BJ (cell line): ENCODE measurements around the gene VSIG10L2. TPM values are rescaled to one million over a fixed set of nuclear protein-coding genes. Genes with fewer than 3 reads are reported as not detected.

Experiments
- CTCF ChIA-PET: fragments of 350-600 bp; formaldehyde crosslinking; extraction: SDS; loops from one replicate; lab custom pipeline; 2021; ENCODE audit warnings: antibody characterized with exemption, inconsistent platforms; lab: Yijun Ruan, JAX
- POLR2A ChIA-PET: fragments of 300-600 bp; sonication (Branson Sonifier 250); formaldehyde crosslinking; extraction: SDS; loops from one replicate; lab custom pipeline; 2021; ENCODE audit warnings: antibody characterized with exemption; lab: Charles Lee
- DNase-seq: peaks from one replicate; pipeline ENCODE4 v3.0.0-alpha.2; 2011; ENCODE audit warnings: low read depth
- H3K27me3 ChIP-seq: 2 replicates; pipeline ENCODE4 v1.6.0; 2011; ENCODE audit warnings: low read length; ENCODE audit not compliant: control insufficient read depth, insufficient read depth
- H3K36me3 ChIP-seq: 2 replicates; pipeline ENCODE4 v1.5.1; 2011; ENCODE audit warnings: low read length; ENCODE audit not compliant: control insufficient read depth, insufficient read depth
- H3K4me3 ChIP-seq: 2 replicates; pipeline ENCODE4 v1.5.1; 2011; ENCODE audit warnings: low read depth, mild to moderate bottlenecking, control low read depth, low read length
- CTCF ChIP-seq: IDR thresholded peaks from 2 replicates; pipeline ENCODE4 v1.5.1; 2011; ENCODE audit warnings: low read depth, mild to moderate bottlenecking, control low read depth, inconsistent platforms, low read length, moderate library complexity; ENCODE audit not compliant: insufficient read depth
- polyA plus RNA-seq: library from polyadenylated mRNA; depleted of rRNA; stranded (reverse); fragments of >200 nt; gene quantifications from 2 replicates; pipeline ENCODE4 v1.2.3, GENCODE V29; 2011

VSIG10L2 gene
- polyA plus RNA-seq, 1 experiment: not detected

GRCh38 chr11:125918140-125918840 is 27.6 kb upstream of the VSIG10L2 start:
- Histone ChIP-seq H3K36me3 (no peaks in the 10 kb centered on the region), H3K27me3 (peaks cover 17% of the 10 kb centered on the region), H3K4me3 (no peak overlapping the region)
- ChIA-PET CTCF (interaction anchor here (0.8 to 1.9 kb wide), 5 partner anchors 11 to 275 kb away, joined by 3 to 13 read pairs (median 6); no protein-coding TSS in a partner anchor), POLR2A (no interaction called here)
- no peak for TF ChIP-seq CTCF
- DNase-seq: no peak

GRCh38 chr11:125921042-125921441 is 24.8 kb upstream of the VSIG10L2 start:
- no peak for DNase-seq
- TF ChIP-seq CTCF: no peak
- ChIA-PET CTCF (interaction anchor here (1.0 to 1.6 kb wide), 4 partner anchors 20 to 276 kb away, joined by 3 to 11 read pairs (median 6); no protein-coding TSS in a partner anchor), POLR2A (no interaction called here)
- no peaks in the 10 kb centered on the region for H3K36me3 ChIP-seq
- H3K4me3 ChIP-seq: no peak overlapping the region
- H3K27me3 ChIP-seq: peaks cover 19% of the 10 kb centered on the region

- no peak for DNase-seq
- no peaks in the 10 kb centered on the region for H3K36me3 ChIP-seq
- H3K4me3 ChIP-seq: no peak overlapping the region
- ChIA-PET POLR2A (no interaction called here), CTCF (interaction anchor here (1.0 to 4.0 kb wide), 9 partner anchors 12 to 389 kb away, joined by 3 to 67 read pairs (median 5); no protein-coding TSS in a partner anchor)
- H3K27me3 ChIP-seq: peaks cover 14% of the 10 kb centered on the region
- no peak for TF ChIP-seq CTCF
Measured at GRCh38 chr11:125922156-125922555, 23.7 kb upstream of the VSIG10L2 start.

DNA sequence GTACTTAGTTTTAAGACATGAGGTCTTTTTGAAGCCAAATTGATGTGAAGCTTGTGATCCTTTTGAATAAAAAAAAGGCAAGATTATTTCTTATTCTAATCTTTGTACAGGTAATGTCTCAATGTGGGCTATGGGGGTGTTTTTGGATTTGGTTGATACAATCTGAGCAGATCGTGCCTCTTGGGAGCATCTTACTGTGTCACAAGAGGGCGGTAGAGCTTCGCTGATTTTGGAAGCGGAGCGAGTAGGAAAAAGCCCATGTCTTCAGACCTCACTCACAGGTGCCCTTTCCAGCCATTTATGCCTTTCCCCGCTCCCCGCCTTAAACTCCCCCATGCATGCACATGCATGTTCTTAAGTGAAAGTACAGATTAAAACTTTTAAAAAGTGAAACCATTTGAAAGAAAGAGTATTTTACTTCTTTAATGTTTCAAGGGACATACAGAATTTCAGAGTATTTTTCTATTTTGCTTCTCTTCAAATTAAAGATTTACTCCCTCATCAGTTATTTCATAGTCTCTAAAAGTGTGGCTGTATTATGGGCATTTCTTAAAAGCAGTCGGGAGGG is 22.7 kb upstream of the VSIG10L2 start:
- POLR2A ChIA-PET: interaction anchor here (0.6 kb wide), 1 partner anchor 140 kb away, joined by 3 read pairs; no protein-coding TSS in a partner anchor
- CTCF ChIA-PET: interaction anchor here (0.6 to 4.0 kb wide), 18 partner anchors 9 to 1808 kb away, joined by 3 to 67 read pairs (median 4); partner anchors contain the start of genes SLC37A2 and VWA5A
- DNase-seq: peak; percentile 9
- Histone ChIP-seq H3K36me3 (no peaks in the 10 kb centered on the region), H3K4me3 (no peak overlapping the region), H3K27me3 (peaks cover 10% of the 10 kb centered on the region)
- peak; percentile 89 for TF ChIP-seq CTCF

- Histone ChIP-seq H3K4me3 (no peak overlapping the region), H3K27me3 (peaks cover 5% of the 10 kb centered on the region), H3K36me3 (no peaks in the 10 kb centered on the region)
- DNase-seq: no peak
- ChIA-PET CTCF (interaction anchor here (0.6 to 4.0 kb wide), 16 partner anchors 8 to 1809 kb away, joined by 3 to 67 read pairs (median 4); partner anchors contain the start of genes SLC37A2 and VWA5A), POLR2A (no interaction called here)
- no peak for TF ChIP-seq CTCF
Measured at GRCh38 chr11:125923633-125924032, 22.2 kb upstream of the VSIG10L2 start.
